Neural cell (in vitro differentiated cells): ENCODE measurements around the gene CDK6. TPM values are rescaled to one million over a fixed set of nuclear protein-coding genes. Genes with fewer than 3 reads are reported as not detected.

Source experiments
- H2AFZ ChIP-seq: fragments of 200-600, 300-800 bp; sonication (generic), shearing (Covaris generic); 2 replicates; pipeline ENCODE4 v1.6.0; 2014; ENCODE audit warnings: low read depth, mild to moderate bottlenecking, antibody characterized with exemption, low read length, moderate library complexity
- H3F3A ChIP-seq: fragments of 200-600 bp; shearing (Covaris generic); 2 replicates; pipeline ENCODE4 v1.6.1; 2016; ENCODE audit warnings: mild to moderate bottlenecking, moderate library complexity, mixed read lengths, antibody characterized with exemption, low read length; ENCODE audit not compliant: insufficient read depth, poor library complexity, severe bottlenecking
- H3K27ac ChIP-seq: fragments of 200-600, 300-800 bp; sonication (generic), shearing (Covaris generic); 2 replicates; pipeline ENCODE4 v1.5.1; 2014; ENCODE audit warnings: mild to moderate bottlenecking, low read length, moderate library complexity
- H3K27me3 ChIP-seq: fragments of 300-800, 200-600 bp; sonication (generic), shearing (Covaris generic); 2 replicates; pipeline ENCODE4 v1.6.0; 2014; ENCODE audit warnings: mild to moderate bottlenecking, low read depth, low read length, moderate library complexity; ENCODE audit not compliant: insufficient read depth
- H3K36me3 ChIP-seq: fragments of 300-800, 200-600 bp; sonication (generic), shearing (Covaris generic); 2 replicates; pipeline ENCODE4 v1.5.1; 2014; ENCODE audit warnings: mild to moderate bottlenecking, antibody characterized with exemption, low read length, moderate library complexity; ENCODE audit not compliant: insufficient read depth
- H3K4me2 ChIP-seq: fragments of 300-800, 200-600 bp; sonication (generic), shearing (Covaris generic); 2 replicates; pipeline ENCODE4 v1.6.0; 2014; ENCODE audit warnings: mild to moderate bottlenecking, low read length
- H3K4me3 ChIP-seq: fragments of 300-800, 200-600 bp; sonication (generic), shearing (Covaris generic); 2 replicates; pipeline ENCODE4 v1.5.1; 2014; ENCODE audit warnings: mild to moderate bottlenecking, low read length, moderate library complexity
- H3K79me2 ChIP-seq: fragments of 200-600 bp; shearing (Covaris generic); replicated peaks from 2 replicates; pipeline ENCODE4 v1.6.0; 2014; ENCODE audit warnings: mild to moderate bottlenecking, low read length, moderate library complexity; ENCODE audit not compliant: insufficient read depth
- H3K9ac ChIP-seq: fragments of 300-800, 200-600 bp; sonication (generic), shearing (Covaris generic); 2 replicates; pipeline ENCODE4 v1.6.1; 2016; ENCODE audit warnings: mild to moderate bottlenecking, low read length, mixed read lengths
- H3K9me2 ChIP-seq: fragments of 200-600 bp; shearing (Covaris generic); 2 replicates; pipeline ENCODE4 v1.6.1; 2016; ENCODE audit warnings: mild to moderate bottlenecking, low read length, mixed read lengths; ENCODE audit not compliant: insufficient read depth
- H3K9me3 ChIP-seq: fragments of 200-600, 300-800 bp; sonication (generic), shearing (Covaris generic); 2 replicates; pipeline ENCODE4 v1.6.1; 2016; ENCODE audit warnings: mild to moderate bottlenecking, mixed run types, low read length, moderate library complexity, mixed read lengths
- H4K20me1 ChIP-seq: fragments of 200-600 bp; shearing (Covaris generic); 2 replicates; pipeline ENCODE4 v1.6.1; 2016; ENCODE audit warnings: mild to moderate bottlenecking, mixed run types; ENCODE audit not compliant: insufficient read depth
- CTCF ChIP-seq: fragments of 450-650 bp; IDR thresholded peaks from 2 replicates; pipeline ENCODE4 v1.5.1; 2014; ENCODE audit warnings: antibody characterized with exemption, mild to moderate bottlenecking, moderate library complexity; ENCODE audit not compliant: poor library complexity, severe bottlenecking
- EP300 ChIP-seq: fragments of 450-650 bp; conservative IDR thresholded peaks from 2 replicates; pipeline ENCODE4 v1.6.1; 2014; ENCODE audit warnings: antibody characterized with exemption, mild to moderate bottlenecking, moderate library complexity; ENCODE audit not compliant: poor library complexity, severe bottlenecking
- EZH2 ChIP-seq: fragments of 200-600, 300-800 bp; shearing (Covaris generic), sonication (generic); IDR thresholded peaks from 2 replicates; pipeline ENCODE4 v1.6.1; 2014; ENCODE audit warnings: antibody characterized with exemption, low read length, borderline replicate concordance, mild to moderate bottlenecking; ENCODE audit not compliant: insufficient read depth, poor library complexity, severe bottlenecking
- MXI1 ChIP-seq: fragments of 450-650 bp; conservative IDR thresholded peaks from 2 replicates; pipeline ENCODE4 v1.6.1; 2014; ENCODE audit warnings: antibody characterized with exemption, mild to moderate bottlenecking; ENCODE audit not compliant: poor library complexity, severe bottlenecking
- POLR2AphosphoS5 ChIP-seq: IDR thresholded peaks from 2 replicates; pipeline ENCODE4 v1.6.1; 2012
- RAD21 ChIP-seq: fragments of 450-650 bp; conservative IDR thresholded peaks from 2 replicates; pipeline ENCODE4 v1.6.1; 2014; ENCODE audit warnings: antibody characterized with exemption, mild to moderate bottlenecking, moderate library complexity
- REST ChIP-seq: IDR thresholded peaks from 2 replicates; pipeline ENCODE4 v1.6.1; 2012; ENCODE audit warnings: borderline replicate concordance
- SMC3 ChIP-seq: fragments of 450-650 bp; conservative IDR thresholded peaks from 2 replicates; pipeline ENCODE4 v1.6.1; 2014; ENCODE audit warnings: antibody characterized with exemption, mild to moderate bottlenecking, moderate library complexity; ENCODE audit not compliant: poor library complexity
- TAF1 ChIP-seq: IDR thresholded peaks from 2 replicates; pipeline ENCODE4 v1.6.1; 2012; ENCODE audit warnings: low read depth
- polyA plus RNA-seq: library from polyadenylated mRNA; depleted of rRNA; stranded (reverse); fragments of >200 nt; gene quantifications from 2 replicates; pipeline ENCODE4 v1.2.3, GENCODE V29; 2014

Gene CDK6
- polyA plus RNA-seq, 1 donor from 2014 or later: 4.1 TPM

GRCh38 chr7:92708111-92709042 is 128.0 kb downstream of the CDK6 start:
- H3K79me2 ChIP-seq: no peaks in the 10 kb centered on the region
- H3K36me3 ChIP-seq: no peaks in the 10 kb centered on the region
- H4K20me1 ChIP-seq: no peaks in the 10 kb centered on the region
- TF ChIP-seq POLR2AphosphoS5: no peak
- TF ChIP-seq REST: no peak
- TF ChIP-seq MXI1: no peak
- TF ChIP-seq CTCF: no peak
- TF ChIP-seq RAD21: no peak
- TF ChIP-seq EZH2: no peak
- TF ChIP-seq EP300: no peak
- no peak for TF ChIP-seq SMC3
- no peak for TF ChIP-seq TAF1
- no peaks in the 10 kb centered on the region for H3F3A ChIP-seq
- no peaks in the 10 kb centered on the region for H3K27me3 ChIP-seq
- no peak overlapping the region for H3K27ac ChIP-seq
- H3K4me3 ChIP-seq: no peak overlapping the region
- no peak overlapping the region for H3K4me2 ChIP-seq
- H3K9me3 ChIP-seq: peaks cover 5% of the 10 kb centered on the region
- no peak overlapping the region for H2AFZ ChIP-seq
- H3K9me2 ChIP-seq: no peaks in the 10 kb centered on the region
- no peak overlapping the region for H3K9ac ChIP-seq

GRCh38 chr7:92707435-92707834 is 128.9 kb downstream of the CDK6 start:
- Histone ChIP-seq H3F3A (no peaks in the 10 kb centered on the region), H3K9ac (no peak overlapping the region), H4K20me1 (no peaks in the 10 kb centered on the region), H2AFZ (no peak overlapping the region), H3K79me2 (no peaks in the 10 kb centered on the region), H3K27ac (no peak overlapping the region), H3K27me3 (no peaks in the 10 kb centered on the region), H3K4me3 (no peak overlapping the region), H3K9me3 (peaks cover 5% of the 10 kb centered on the region), H3K4me2 (no peak overlapping the region), H3K36me3 (no peaks in the 10 kb centered on the region), H3K9me2 (no peaks in the 10 kb centered on the region)
- TF ChIP-seq CTCF (no peak), POLR2AphosphoS5 (no peak), REST (no peak), TAF1 (no peak), RAD21 (no peak), MXI1 (no peak), SMC3 (no peak), EZH2 (no peak), EP300 (no peak)
